NCI-H82 treated with DMSO at 0.1 percent for 48 hours (cell line): ENCODE results near the gene SPEG.

Experiments
- DNase-seq: peaks from one replicate; lab custom pipeline; 2025; ENCODE audit not compliant: unreplicated experiment; lab: John Stamatoyannopoulos, UW

The SPEG gene

DNA sequence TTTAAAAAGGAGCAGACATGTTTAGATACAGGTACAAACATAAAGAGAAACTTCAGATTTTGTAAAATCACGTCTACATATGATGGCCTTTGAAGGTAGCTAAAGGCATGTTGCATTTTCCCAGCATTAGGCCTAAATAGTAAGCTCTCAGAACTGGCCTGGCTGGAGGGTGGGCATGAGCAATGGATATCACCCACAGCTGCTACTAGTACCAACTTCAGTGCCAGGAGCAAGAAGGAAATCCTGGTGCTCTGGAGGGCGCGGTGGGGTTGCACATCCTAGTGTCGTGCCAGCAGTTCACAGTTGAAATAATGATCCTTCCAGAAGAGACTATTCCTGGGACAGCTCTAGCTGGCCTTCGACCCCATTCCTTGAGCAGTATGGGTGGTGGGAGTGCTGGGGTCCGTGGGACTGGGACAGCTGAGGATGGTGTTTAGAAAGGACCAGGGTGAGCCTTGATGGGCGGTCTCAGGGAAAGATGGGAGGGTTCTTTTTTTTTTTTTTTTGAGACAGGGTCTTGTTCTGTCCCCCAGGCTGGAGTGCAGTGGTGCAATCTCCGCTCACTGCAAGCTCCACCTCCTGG, 11.6 kb upstream of the SPEG start:
- no peak for DNase-seq

DNA sequence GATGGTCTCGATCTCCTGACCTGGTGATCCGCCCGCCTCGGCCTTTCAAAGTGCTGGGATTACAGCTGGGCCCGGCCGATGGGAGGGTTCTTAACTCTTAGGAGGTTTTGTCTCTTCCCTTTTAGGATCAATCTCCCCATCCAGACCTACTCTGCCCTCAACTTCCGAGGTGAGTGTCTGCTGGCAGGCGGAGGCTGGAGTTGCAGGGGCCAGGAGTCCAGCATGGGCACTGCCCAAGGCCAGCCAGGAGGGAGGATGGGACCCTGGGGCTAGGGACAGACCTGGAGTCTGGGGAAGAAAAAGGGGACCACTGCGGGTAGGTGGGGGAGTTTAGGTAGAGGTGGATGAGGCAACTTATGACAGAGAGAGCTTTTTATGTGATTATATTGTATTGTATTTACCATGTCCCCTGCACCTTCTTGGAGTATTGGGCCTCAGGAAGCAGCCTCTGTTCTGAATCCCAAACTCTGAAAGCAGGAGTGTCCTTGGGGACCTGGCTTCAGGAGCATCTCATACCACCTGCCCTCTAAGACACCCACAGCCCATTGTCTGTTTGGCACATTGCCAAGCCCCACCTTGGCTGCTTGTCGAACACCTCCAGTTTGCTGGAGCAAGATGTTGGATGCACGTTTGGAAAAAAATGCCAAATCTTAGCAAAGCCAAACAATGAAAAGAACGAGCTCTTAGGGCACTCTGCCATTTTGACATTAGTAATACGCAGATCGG, 10.8 kb upstream of the SPEG start:
- DNase-seq: no peak

DNA sequence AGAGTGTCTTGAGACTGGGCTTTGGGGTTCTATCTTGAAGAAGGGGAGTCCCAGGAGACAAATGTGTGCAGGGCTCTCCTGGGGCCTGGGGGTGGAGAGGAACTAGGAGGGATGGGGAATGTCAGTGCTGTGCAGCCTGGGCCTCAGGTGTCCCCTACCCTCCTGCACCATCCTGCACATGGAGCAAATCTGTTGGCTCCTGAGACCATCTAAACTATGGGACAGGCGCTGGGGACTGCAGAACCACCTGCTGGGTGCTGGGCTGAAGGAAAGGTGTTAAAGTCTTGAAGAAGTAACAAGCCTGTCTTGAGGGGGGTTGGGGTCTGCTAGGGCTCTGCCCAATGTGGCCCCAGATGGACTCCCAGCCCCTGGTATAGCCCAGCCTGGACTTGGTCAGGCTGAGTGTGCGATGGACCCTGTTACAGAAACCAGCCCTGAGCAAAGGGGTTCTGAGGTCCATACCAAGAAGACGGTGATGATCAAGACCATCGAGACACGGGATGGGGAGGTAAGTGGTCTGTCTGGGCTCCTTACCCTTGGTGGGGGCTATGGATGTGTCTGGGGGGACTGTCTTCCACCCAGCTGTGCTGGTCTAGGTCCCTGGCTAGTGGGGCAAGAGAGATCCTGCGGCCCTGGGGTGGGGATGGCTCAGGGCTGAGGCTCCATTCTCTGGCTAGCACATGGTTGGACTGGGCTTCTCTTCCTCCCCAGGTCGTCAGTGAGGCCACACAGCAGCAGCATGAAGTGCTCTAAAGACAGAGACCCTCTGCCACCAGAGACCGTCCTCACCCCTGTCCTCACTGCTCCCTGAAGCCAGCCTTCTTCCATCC, 9.2 kb upstream of the SPEG start:
- no peak for DNase-seq

DNA sequence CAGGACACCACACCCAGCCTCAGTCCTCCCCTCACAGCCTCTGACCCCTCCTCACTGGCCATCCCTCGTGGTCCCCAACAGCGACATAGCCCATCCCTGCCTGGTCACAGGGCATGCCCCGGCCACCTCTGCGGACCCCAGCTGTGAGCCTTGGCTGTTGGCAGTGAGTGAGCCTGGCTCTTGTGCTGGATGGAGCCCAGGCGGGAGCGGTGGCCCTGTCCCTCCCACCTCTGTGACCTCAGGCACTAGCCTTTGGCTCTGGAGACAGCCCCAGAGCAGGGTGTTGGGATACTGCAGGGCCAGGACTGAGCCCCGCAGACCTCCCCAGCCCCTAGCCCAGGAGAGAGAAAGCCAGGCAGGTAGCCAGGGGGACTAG, 8.6 kb upstream of the SPEG start:
- DNase-seq: no peak

DNA sequence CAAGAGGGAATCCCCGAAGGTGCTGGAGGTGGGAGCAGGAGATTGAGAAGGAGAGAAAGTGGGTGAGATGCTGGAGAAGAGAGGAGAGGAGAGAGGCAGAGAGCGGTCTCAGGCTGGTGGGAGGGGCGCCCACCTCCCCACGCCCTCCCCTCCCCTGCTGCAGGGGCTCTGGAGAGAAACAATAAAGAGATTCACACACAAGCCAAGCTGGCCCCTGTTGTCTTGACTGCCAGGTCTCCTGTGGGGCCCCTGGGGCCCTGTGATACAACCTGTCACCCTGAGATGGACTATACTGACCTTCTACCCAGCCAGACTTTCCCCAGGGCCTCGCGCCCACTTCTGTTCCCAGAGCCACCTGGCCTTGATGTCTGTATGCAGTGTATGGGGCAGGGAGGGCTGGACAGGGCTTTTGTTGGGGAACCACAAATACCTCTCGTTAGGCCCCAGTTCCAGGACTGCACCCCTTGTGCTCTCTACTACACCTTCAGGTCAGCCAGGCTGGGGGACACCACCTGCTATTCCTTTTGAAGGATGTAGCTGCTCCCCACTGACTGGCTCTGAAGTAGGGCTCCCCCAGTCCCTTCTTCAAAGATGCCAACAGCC, 8.0 kb upstream of the SPEG start:
- no peak for DNase-seq

DNA sequence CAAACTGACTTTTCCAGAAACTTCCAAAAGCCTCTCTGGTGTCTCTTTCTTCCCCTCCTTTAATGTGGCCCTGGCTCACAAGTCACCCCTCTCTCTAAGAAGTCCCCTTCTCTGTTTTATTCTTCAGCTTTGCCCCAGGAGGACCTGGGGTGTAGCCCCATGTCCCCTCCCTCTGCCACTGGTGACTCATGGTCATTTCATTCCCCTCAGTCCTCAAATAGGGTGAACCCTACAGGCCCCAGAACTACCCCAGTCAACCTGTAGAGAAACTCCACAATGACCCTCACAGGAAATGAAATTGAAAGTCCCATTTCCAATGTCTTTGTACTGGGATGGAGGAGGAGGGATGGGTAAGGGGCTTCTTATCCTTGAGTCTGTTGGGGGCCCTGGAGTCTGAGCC, 6.2 kb upstream of the SPEG start:
- DNase-seq: no peak

DNA sequence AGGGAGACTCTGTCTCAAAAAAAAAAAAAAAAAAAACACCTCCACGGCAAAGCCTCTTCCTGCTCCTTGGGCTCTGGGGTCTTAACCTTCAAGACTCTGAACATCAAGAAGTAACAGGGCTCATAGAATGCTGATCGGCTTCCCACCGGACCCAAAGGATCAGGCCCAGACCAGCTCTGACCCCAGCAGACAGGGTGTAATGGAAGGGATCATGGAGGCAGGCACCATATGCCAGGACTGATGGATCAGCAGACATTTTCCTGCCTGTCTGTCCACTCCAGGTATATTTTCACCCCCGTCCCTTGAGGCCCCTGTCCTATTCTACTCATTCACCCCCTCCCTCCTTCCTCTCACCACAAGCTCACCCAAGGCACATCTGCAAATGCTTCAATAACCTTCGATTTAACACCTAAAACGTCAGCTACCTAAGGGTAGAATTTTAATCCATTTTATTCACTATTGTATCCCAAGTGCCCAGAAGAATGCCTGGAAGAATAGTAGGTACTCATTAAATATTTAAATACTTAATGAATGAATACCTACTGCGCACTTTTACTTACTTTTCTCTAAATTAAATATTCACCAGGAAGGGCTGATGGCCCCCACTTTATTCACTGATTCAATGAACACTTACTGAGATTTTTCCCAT, 4.6 kb upstream of the SPEG start:
- no peak for DNase-seq

DNA sequence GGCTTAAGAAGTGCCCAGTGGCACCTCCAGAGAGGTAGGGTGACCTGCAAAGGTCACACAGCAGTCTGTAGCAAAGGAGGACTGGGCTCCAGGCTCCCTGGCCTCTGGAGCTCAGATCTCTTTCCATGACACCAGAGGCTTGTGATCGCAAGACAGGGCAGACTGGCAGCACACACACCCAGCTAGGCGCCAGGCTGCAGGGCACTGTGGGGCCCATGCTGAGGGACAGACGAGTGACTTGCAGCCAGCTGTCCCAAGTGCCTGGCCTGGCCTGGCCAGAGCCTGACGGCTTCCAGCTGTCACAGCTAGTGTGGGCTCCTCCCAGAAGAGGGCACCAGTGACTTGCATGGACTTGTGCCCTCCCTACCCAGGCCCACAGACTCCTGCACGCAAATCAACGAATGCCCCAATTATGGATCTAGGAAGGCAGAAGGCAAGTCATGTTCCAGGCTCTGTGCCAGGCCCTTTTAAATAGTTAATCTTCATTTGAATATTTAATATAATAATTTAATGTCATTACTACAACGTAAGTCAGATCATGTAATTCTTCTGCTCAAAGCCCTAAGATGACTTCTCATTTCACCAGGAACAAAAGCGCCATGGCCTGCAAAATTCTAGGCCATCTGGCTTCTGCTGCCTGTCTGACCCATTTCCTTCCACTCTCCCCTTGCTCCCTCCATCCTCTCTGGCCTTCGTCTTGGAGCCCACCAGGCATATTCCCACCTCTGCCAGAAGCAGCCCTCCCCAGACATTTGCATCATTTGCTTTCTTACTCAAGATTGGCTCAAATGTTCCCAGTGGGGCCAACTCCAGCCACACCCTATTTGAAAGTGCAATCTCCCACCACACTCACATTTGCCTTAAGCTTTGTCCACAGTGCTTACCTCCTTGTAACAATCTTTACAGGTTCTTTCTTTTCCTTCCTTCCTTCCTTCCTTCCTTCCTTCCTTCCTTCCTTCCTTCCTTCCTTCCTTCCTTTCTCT, 3.7 kb upstream of the SPEG start:
- DNase-seq: peak; percentile 7

DNA sequence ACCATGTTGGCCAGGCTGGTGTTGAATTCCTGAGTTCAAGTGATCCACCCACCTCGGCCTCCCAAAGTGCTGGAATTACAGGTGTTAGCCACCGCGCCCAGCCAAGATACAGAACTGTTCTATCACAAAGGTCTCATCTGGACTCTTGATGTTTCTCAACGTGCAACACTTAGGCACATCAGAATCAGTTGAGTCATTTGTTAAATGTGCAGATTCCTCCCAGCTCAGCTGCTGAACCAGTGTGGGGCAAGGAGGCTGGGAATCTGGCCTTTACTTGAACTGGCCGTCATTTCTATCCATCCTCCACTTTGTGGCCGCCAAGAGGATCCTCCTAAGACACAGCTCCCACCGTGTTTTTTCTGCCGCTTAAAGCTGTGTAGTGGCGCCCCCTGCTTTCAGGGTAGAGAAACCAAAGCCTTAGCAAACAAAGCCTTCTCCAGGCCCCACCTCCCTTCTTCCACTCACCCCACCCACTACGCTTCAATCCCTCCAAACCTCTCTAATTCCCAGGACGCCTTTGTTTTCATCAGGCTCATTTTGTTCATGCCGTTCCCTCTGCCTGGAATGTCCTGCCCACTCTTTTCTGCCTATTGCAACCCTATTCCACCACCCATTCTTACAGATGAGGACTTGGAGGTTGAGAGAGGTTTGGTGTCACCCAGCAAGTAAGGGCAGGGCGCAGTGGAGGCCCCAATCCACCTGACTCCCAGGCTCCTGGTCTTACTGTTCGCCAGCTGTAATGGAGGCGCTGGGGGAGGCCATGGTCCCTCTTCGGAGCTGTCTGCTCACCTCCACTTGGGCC, 776 bp upstream of the SPEG start:
- DNase-seq: peak; percentile 81

DNA sequence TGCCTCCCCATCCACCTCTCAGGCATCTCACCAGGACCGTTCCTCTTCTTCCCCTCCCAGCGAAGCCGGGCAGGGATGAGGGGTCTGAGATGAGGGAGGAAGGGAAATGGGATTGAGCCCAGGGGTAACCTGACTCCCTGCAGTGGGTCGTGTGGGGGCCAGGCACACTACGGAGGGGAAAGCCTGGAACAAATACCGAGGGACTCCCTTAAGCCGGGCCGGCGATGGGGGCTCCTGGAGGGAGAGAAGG, 250 bp upstream of the SPEG start:
- DNase-seq: no peak

DNA sequence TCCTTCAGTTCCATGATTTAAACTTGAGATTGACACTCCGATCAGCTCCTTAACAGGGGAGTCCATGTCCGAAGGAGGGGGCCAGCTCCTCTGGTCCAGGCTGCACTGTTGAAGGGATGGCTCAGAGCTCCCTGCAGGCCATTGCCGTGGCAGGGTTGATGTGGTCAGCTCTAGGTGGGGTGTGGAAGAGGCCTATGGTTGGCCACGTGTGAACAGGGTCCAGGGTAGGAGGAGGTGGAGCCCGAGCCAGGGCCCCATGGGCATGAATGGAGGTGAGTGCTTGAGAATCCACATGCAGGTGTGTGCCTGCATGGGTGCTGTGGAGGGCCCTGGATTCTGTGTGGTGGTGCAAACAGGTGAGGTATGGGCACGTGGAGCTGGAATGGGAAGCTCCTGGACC, 1.1 kb downstream of the SPEG start:
- no peak for DNase-seq

DNA sequence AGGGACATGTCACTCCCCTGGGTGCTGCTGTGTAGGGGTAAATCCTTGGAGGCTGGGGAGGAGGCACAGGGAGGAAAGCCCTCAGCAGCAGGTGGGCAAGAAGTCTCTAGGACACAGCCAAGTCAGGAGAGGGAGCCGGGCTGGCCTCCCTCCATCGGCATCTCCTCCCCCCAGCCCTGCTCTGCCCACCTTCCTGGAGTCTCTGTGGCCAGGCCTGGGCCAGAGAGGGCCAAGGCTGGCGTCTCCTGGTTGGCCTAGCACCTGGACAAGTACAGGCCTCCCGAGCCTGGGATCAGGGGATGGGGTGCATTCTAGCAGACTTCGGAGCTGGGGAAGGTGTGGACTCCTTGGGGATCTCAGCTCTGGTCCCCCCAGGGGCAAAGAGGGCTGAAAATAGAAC, 1.8 kb downstream of the SPEG start:
- no peak for DNase-seq

DNA sequence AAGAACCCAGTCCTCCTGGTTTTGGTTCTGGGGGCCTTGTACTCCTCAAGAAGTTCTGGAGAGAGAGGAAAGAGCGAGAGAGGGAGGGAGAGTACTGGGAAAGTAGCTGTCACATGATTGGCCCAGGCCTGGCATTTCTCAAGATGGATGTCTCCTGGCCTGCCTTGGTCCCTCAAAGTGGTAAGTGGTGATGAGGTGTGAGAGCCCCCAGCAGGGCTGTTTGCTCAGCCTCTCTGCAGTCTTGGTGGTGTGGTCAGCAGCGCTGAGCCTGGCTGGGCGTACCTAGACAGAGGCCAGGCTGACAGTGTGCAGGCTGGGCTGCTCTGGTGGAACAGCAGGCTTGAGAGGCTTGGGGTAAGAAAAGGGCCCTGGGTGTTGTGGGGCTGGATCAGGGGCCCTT, 2.5 kb downstream of the SPEG start:
- DNase-seq: no peak

DNA sequence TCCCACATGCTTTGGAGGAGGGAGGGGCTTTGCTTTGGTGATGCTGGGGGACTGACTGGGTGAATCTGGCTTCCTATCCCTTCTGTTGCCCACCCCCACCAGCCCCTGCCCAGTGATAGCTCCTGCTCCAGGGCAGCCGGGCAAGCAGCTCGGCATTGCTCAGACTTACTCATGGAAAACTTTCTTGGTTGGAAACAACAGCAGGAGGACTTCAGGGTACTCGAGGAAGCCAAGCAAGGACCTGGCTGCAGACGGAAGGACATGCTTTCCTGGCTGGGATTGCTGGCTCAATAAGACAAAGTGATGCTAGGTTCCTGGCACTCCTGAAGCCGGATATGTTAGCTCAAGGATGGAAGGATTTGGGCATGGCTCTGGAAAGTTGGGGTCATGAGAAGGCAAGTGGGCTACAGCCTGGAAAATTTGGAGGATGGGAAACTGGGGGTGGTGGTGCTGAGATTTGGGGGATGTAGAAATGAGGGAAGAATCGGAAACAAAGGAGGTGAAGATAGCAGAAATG, 3.1 kb downstream of the SPEG start:
- no peak for DNase-seq

DNA sequence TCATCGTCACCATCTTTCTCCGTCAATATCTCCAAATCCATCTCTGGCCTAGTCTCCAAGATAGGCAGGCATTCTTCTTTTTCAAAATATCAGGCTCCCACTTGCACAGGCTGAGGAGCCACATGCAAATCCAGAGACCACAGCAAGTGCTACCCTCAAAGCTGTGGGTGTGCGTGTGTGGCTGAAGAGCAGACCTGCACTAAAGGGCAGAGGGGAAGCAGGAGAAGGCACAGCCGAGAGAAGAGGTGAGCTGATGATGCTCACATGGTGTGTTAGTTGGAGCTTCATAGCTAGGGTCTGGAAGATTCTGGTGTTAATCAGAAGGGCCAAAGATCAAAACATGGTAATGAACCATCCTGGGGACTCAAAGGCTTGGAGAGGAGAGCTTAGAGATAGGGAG, 3.8 kb downstream of the SPEG start:
- DNase-seq: no peak

DNA sequence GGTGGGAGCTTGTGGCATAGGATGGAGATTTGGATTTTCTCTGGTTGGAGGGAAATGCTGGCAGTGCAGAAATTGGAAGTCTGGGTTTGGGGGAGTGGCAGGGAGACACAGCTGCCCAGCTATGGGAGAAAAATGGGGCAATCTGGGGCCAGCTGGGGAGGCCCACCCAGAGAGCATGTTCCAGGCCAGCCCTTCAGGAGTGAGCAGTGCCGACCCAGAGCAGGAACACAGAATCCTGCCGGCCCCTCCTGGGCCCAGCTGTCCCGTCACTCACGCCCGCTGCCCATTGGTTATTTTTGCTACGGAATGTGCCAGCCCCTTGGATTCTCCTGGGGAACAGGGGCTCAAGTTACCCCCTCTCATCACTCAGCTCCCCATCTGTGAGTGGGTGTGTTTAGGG, 4.9 kb downstream of the SPEG start:
- DNase-seq: no peak

DNA sequence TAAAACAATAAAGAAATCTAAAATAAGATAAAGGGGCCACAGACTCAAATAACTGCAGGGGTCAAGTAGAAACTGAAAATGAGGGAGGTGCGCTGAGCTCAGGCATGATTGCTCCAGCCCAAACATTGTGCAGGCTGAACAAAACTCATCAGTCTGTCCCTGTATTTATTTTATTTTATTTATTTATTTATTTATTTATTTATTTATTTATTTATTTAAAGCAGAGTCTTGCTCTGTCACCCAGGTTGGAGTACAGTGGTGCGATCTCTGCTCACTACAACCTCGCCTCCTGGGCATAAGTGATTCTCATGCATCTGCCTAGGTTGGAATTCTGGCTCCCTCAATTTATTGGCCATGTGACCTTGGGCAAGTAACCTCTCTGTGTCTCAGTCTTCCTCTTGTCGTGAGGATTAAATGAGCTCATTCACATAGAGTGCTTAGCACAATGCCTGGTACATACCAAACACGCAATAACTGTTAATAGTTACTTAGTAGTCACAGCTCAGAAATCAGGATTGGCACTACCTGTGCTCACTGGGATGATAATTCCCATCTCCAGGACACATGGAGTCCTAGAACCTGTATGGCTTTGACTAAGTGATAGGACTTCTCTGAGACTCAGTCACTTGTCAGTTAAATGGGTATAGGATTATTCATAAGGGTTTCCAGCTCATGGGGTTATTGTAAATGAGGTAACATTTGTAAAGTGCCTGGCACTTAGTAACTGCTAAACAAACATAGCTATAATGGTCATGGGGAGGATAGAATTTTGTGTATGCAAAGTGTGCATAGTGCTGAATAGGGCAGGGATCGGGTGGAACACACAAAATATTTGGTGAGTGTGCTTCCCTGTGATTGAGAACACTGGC, 6.0 kb downstream of the SPEG start:
- DNase-seq: no peak

DNA sequence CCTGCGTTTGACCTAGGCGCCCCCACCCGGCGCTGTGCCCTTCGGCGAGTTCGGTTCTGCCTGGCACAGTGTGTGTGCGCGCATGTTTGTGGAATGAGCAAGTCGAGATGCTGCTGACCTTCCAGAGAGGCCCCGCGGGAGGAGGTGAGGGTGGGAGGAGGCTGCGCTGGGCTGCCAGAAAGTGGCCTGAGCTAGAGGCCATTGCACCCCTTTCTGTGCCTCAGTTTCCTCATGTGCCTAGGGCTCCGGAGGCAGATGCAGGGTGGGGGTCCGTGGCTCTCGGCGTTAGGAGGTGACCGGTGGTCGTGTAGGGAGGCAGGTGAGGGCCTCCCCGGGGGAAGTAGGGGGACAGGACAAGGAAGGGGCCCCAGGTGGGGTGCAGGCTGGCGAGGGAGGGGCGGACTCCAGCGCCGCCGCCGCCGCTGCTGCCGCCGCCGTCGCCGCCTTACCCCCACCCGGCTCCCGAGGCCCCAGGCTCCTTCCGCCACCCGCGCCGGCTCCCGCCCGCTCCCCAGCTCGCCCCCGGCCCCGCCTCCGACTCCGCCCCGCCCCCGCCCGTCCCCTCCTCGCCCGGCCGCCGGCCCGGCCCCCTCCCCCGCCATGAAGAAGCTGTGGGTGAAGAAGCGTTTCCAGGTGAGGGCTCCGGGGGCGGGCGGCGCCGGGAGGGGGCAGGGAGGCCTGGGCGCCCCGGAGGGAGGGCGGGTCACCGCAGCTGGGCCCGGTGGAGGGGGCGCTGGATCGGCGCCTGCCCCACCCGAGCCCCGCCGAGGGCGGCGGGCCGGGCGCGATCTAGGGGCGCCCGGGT, 7.0 kb downstream of the SPEG start:
- DNase-seq: peak; percentile 47
